Peyer's patch (tissue), 4 donors: Measurements from ENCODE around the gene KCNN1.

Experiments used
- POLR2A ChIP-seq, 2 donors: fragments of 450-650 bp; IDR thresholded peaks; one replicate each; pipeline ENCODE4 v1.5.1; 2017; ENCODE audit warnings: antibody characterized with exemption in 2 of 2, mild to moderate bottlenecking in 2 of 2, moderate library complexity in 2 of 2
- TF ChIP-seq, protein P1 (sequence below), 6 experiments: fragments of 450-650 bp in 4 of 6; fragments of 200-600 bp in 2 of 6; sonication (generic) in 1 of 6; IDR thresholded peaks; one replicate each; pipeline ENCODE4 v1.5.1; 2017 to 2019; ENCODE audit warnings: antibody characterized with exemption in 6 of 6, mild to moderate bottlenecking in 3 of 6, moderate library complexity in 1 of 6

GRCh38 chr19:17966129-17966483 lies 801 bp upstream of the KCNN1 start:
- TF ChIP-seq, protein P1, sequence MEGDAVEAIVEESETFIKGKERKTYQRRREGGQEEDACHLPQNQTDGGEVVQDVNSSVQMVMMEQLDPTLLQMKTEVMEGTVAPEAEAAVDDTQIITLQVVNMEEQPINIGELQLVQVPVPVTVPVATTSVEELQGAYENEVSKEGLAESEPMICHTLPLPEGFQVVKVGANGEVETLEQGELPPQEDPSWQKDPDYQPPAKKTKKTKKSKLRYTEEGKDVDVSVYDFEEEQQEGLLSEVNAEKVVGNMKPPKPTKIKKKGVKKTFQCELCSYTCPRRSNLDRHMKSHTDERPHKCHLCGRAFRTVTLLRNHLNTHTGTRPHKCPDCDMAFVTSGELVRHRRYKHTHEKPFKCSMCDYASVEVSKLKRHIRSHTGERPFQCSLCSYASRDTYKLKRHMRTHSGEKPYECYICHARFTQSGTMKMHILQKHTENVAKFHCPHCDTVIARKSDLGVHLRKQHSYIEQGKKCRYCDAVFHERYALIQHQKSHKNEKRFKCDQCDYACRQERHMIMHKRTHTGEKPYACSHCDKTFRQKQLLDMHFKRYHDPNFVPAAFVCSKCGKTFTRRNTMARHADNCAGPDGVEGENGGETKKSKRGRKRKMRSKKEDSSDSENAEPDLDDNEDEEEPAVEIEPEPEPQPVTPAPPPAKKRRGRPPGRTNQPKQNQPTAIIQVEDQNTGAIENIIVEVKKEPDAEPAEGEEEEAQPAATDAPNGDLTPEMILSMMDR (IDR thresholded peaks at IDR 0.05), result no peak
- no peak for TF ChIP-seq POLR2A (IDR thresholded peaks at IDR 0.05)
